ENCODE results near the gene C4orf50. TPM values are rescaled to one million over a fixed set of nuclear protein-coding genes. Genes with fewer than 3 reads are reported as not detected.

C4orf50 gene
- total and polyA plus RNA-seq, 10 of the 15 experiments (the other 5 are each of a cell fraction or from before 2014, with no cell fraction given), result 0.04 to 0.09 (median 0.05) TPM; not detected in 3

- DNase-seq (ENCODE audit: low read depth, low spot score), result no peak
- SMC1A ChIA-PET (ENCODE audit: uncharacterized antibody, unreplicated experiment), result no interaction called here
- H3K4me3 ChIP-seq, result no peak overlapping the region
- no peaks in the 10 kb centered on the region; the same call in 1 of the 2 replicates for H3K4me1 ChIP-seq (ENCODE audit: control insufficient read depth, insufficient read depth, low read length)
- intact Hi-C loops (cut with micrococcal nuclease; ENCODE audit: unreplicated experiment), result no loop called here
- no peak for TF ChIP-seq ZZZ3 (IDR thresholded peaks at IDR 0.05; ENCODE audit: control insufficient read depth, insufficient read length, low read depth)
- no peak for TF ChIP-seq SREBF2 (IDR thresholded peaks at IDR 0.05; ENCODE audit: low read length)
- TF ChIP-seq WRNIP1 (IDR thresholded peaks at IDR 0.05; ENCODE audit: borderline replicate concordance, low read depth, low read length), result no peak
- H3K9me3 ChIP-seq (replicated peaks; ENCODE audit: control insufficient read depth, insufficient read depth, low read length), result no peaks in the 10 kb centered on the region; the same call in 2 of the 3 replicates
- no peak overlapping the region for H2AFZ ChIP-seq (ENCODE audit: control insufficient read depth, low read depth, low read length)
- H3K9ac ChIP-seq (ENCODE audit: control insufficient read depth, insufficient read depth, low read length), result no peak overlapping the region
- H3K27ac ChIP-seq (ENCODE audit: control insufficient read depth, insufficient read depth), result no peak overlapping the region
- no TSS peak for BruUV-seq (replicated peaks)
- CTCF ChIA-PET, result interaction anchor here (1.0 kb wide), 1 partner anchor 23 kb away, joined by 3 read pairs; no protein-coding TSS in a partner anchor
- no peak overlapping the region for H3K4me2 ChIP-seq (ENCODE audit: control insufficient read depth, insufficient read depth)
- H4K20me1 ChIP-seq (ENCODE audit: control insufficient read depth, insufficient read depth), result no peaks in the 10 kb centered on the region
- 32% methylated on average over 3 of the region's 3 CpGs for WGBS (ENCODE audit: insufficient coverage, insufficient replicate concordance, low lambda C conversion rate, missing lambda C conversion rate)
- H3K79me2 ChIP-seq (ENCODE audit: control insufficient read depth, insufficient read depth, low read length), result no peaks in the 10 kb centered on the region
- no peaks in the 10 kb centered on the region for H3K36me3 ChIP-seq (ENCODE audit: control insufficient read depth in 2 of 2, insufficient read depth in 2 of 2, low read length in 1 of 2)
- no peak for ATAC-seq
- FAIRE-seq, result no peak
- no peaks in the 10 kb centered on the region for H3K27me3 ChIP-seq (replicated peaks in 1 of 2; ENCODE audit: control insufficient read depth in 2 of 2, insufficient read depth in 2 of 2, low read length in 1 of 2)
- POLR2A ChIA-PET, result no interaction called here
- RAD21 ChIA-PET (ENCODE audit: unreplicated experiment), result no interaction called here
- in situ Hi-C loops (cut with MboI), result no loop called here
Observed at GRCh38 chr4:5940470-5941203, 77.6 kb downstream of the C4orf50 start.

GRCh38 chr4:5933996-5934831 is 84.0 kb downstream of the C4orf50 start:
- RAD21 ChIA-PET (ENCODE audit: unreplicated experiment), result no interaction called here
- Histone ChIP-seq H3K9ac (ENCODE audit: control insufficient read depth, insufficient read depth, low read length) (no peak overlapping the region), H4K20me1 (ENCODE audit: control insufficient read depth, insufficient read depth) (no peaks in the 10 kb centered on the region), H3K4me1 (ENCODE audit: control insufficient read depth, insufficient read depth, low read length) (no peaks in the 10 kb centered on the region), H3K9me3 (replicated peaks; ENCODE audit: control insufficient read depth, insufficient read depth, low read length) (no peaks in the 10 kb centered on the region), H3K27ac (ENCODE audit: control insufficient read depth, insufficient read depth) (no peak overlapping the region), H2AFZ (ENCODE audit: control insufficient read depth, low read depth, low read length) (no peak overlapping the region), H3K4me2 (ENCODE audit: control insufficient read depth, insufficient read depth) (no peak overlapping the region), H3K79me2 (ENCODE audit: control insufficient read depth, insufficient read depth, low read length) (no peaks in the 10 kb centered on the region), H3K36me3 (ENCODE audit: control insufficient read depth in 2 of 2, insufficient read depth in 2 of 2, low read length in 1 of 2) (no peaks in the 10 kb centered on the region), H3K4me3 (no peak overlapping the region), H3K27me3 (replicated peaks in 1 of 2; ENCODE audit: control insufficient read depth in 2 of 2, insufficient read depth in 2 of 2, low read length in 1 of 2) (peaks cover 4 to 5% of the 10 kb centered on the region in 2 experiments; a peak in 3 of 4 replicates)
- no peak for FAIRE-seq
- BruUV-seq (replicated peaks), result no TSS peak
- POLR2A ChIA-PET, result no interaction called here
- intact Hi-C loops (cut with micrococcal nuclease; ENCODE audit: unreplicated experiment) (no loop called here), in situ Hi-C loops (cut with MboI) (no loop called here)
- ATAC-seq, result no peak
- SMC1A ChIA-PET (ENCODE audit: uncharacterized antibody, unreplicated experiment), result no interaction called here
- WGBS (ENCODE audit: insufficient coverage, insufficient replicate concordance, low lambda C conversion rate, missing lambda C conversion rate), result 23% methylated on average over 16 of the region's 16 CpGs
- CTCF ChIA-PET, result no interaction called here
- no peak for DNase-seq (ENCODE audit: low read depth, low spot score)
- TF ChIP-seq MXI1 (IDR thresholded peaks at IDR 0.05; ENCODE audit: low read depth, low read length) (no peak), TCF3 (IDR thresholded peaks at IDR 0.05; ENCODE audit: borderline replicate concordance, insufficient read depth, low read depth, low read length) (no peak), SIX5 (IDR thresholded peaks at IDR 0.05; ENCODE audit: low read depth, low read length, severe bottlenecking) (no peak), USF1 (IDR thresholded peaks at IDR 0.05; ENCODE audit: borderline replicate concordance, extremely low read length, insufficient read depth, low read depth, low read length) (no peak), ETV6 (conservative IDR thresholded peaks at IDR 0.05 in 1 of 2, IDR thresholded peaks at IDR 0.05 in 1 of 2; ENCODE audit: borderline replicate concordance in 1 of 2, low read depth in 1 of 2) (no peak), EGR1 (IDR thresholded peaks at IDR 0.05; ENCODE audit: borderline replicate concordance in 1 of 2, low read depth in 2 of 2, low read length in 2 of 2) (no peak), ZZZ3 (IDR thresholded peaks at IDR 0.05; ENCODE audit: control insufficient read depth, insufficient read length, low read depth) (no peak), YBX1 (IDR thresholded peaks at IDR 0.05) (no peak)

Measured in GM12878 (cell line).